ENCODE results near the gene ELOVL5. TPM values are rescaled to one million over a fixed set of nuclear protein-coding genes. Genes with fewer than 3 reads are reported as not detected.

ELOVL5 gene
- polyA plus RNA-seq, 1 of the 3 experiments (the other 2 are of a cell fraction), result 31.9 TPM

GRCh38 chr6:53316142-53316541 is 32.6 kb downstream of the ELOVL5 start:
- Histone ChIP-seq H3K27me3 (ENCODE audit: insufficient read depth) (no peaks in the 10 kb centered on the region), H3K9ac (0 out of 2 replicates have a peak overlapping the region, but pooled peaks have one; percentile 7), H3K36me3 (replicated peaks in 1 of 2; ENCODE audit: control insufficient read depth in 1 of 2, insufficient read depth in 2 of 2, low read length in 1 of 2) (no peaks in the 10 kb centered on the region), H4K20me1 (ENCODE audit: insufficient read depth) (peaks cover 10% of the 10 kb centered on the region; the same call in 1 of the 2 replicates), H2AFZ (ENCODE audit: low read depth) (no peak overlapping the region), H3K4me3 (ENCODE audit: low read depth in 2 of 2, low read length in 1 of 2) (no peak overlapping the region), H3K27ac (ENCODE audit: low read depth in 2 of 2, low read length in 1 of 2) (peak overlapping the region; percentile 11 to 61; a peak in 1 of 4 replicates), H3K4me1 (ENCODE audit: control insufficient read depth in 1 of 2, insufficient read depth in 2 of 2, low read depth in 1 of 2, low read length in 1 of 2) (peaks cover 27 to 30% of the 10 kb centered on the region in 2 experiments), H3K79me2 (ENCODE audit: insufficient read depth) (peaks cover 100% of the 10 kb centered on the region), H3K4me2 (peak overlapping the region; percentile 25; the same call in 1 of the 2 replicates), H3F3A (replicated peaks; ENCODE audit: insufficient read depth) (peaks cover 29% of the 10 kb centered on the region), H3K9me2 (no peaks in the 10 kb centered on the region), H3K9me3 (no peaks in the 10 kb centered on the region)
- ChIA-PET POLR2A (no interaction called here), CTCF (interaction anchor here (0.9 to 1.2 kb wide), 2 partner anchors 31 to 145 kb away, joined by 3 to 5 read pairs; no protein-coding TSS in a partner anchor)
- TF ChIP-seq REST (IDR thresholded peaks at IDR 0.05; ENCODE audit: low read depth, low read length) (no peak), IRF3 (IDR thresholded peaks at IDR 0.05; ENCODE audit: low read depth, low read length) (no peak), CHD2 (IDR thresholded peaks at IDR 0.05; ENCODE audit: low read length, partially characterized antibody) (no peak), MXI1 (IDR thresholded peaks at IDR 0.05; ENCODE audit: low read depth, low read length) (no peak)
- no peak for DNase-seq

GRCh38 chr6:53315086-53315724 is 33.5 kb downstream of the ELOVL5 start:
- 0 out of 2 replicates have a peak overlapping the region, but pooled peaks have one; percentile 7 for H3K9ac ChIP-seq
- no peaks in the 10 kb centered on the region for H3K9me3 ChIP-seq
- H3F3A ChIP-seq (replicated peaks; ENCODE audit: insufficient read depth), result peaks cover 29% of the 10 kb centered on the region
- H3K36me3 ChIP-seq (replicated peaks in 1 of 2; ENCODE audit: control insufficient read depth in 1 of 2, insufficient read depth in 2 of 2, low read length in 1 of 2), result no peaks in the 10 kb centered on the region
- no peaks in the 10 kb centered on the region for H3K27me3 ChIP-seq (ENCODE audit: insufficient read depth)
- DNase-seq, result no peak
- peaks cover 100% of the 10 kb centered on the region for H3K79me2 ChIP-seq (ENCODE audit: insufficient read depth)
- WGBS (ENCODE audit: low lambda C conversion rate), result 33% methylated on average over 3 of the region's 3 CpGs
- no peak overlapping the region for H2AFZ ChIP-seq (ENCODE audit: low read depth)
- CTCF ChIA-PET, result interaction anchor here (1.2 kb wide), 1 partner anchor 144 kb away, joined by 5 read pairs; no protein-coding TSS in a partner anchor
- peaks cover 31 to 33% of the 10 kb centered on the region in 2 experiments for H3K4me1 ChIP-seq (ENCODE audit: control insufficient read depth in 1 of 2, insufficient read depth in 2 of 2, low read depth in 1 of 2, low read length in 1 of 2)
- peaks cover 6% of the 10 kb centered on the region; the same call in 1 of the 2 replicates for H4K20me1 ChIP-seq (ENCODE audit: insufficient read depth)
- TF ChIP-seq, protein P1, sequence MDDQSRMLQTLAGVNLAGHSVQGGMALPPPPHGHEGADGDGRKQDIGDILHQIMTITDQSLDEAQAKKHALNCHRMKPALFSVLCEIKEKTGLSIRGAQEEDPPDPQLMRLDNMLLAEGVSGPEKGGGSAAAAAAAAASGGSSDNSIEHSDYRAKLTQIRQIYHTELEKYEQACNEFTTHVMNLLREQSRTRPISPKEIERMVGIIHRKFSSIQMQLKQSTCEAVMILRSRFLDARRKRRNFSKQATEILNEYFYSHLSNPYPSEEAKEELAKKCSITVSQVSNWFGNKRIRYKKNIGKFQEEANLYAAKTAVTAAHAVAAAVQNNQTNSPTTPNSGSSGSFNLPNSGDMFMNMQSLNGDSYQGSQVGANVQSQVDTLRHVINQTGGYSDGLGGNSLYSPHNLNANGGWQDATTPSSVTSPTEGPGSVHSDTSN (IDR thresholded peaks at IDR 0.05), result no peak
- TF ChIP-seq SIN3A (IDR thresholded peaks at IDR 0.05; ENCODE audit: borderline replicate concordance, low read depth, low read length), result no peak
- TF ChIP-seq ELF1 (IDR thresholded peaks at IDR 0.05), result no peak
- no peak for TF ChIP-seq JUND (IDR thresholded peaks at IDR 0.05)
- peak; percentile 44; the same call in 1 of the 2 replicates for TF ChIP-seq FOSL2 (IDR thresholded peaks at IDR 0.05; ENCODE audit: borderline replicate concordance, low read depth)
- no peak overlapping the region for H3K4me3 ChIP-seq (ENCODE audit: low read depth in 2 of 2, low read length in 1 of 2)
- POLR2A ChIA-PET, result no interaction called here
- peak overlapping the region; percentile 16 to 61; a peak in 3 of 4 replicates for H3K27ac ChIP-seq (ENCODE audit: low read depth in 2 of 2, low read length in 1 of 2)
- no peaks in the 10 kb centered on the region for H3K9me2 ChIP-seq
- H3K4me2 ChIP-seq, result peak overlapping the region; percentile 25; the same call in 1 of the 2 replicates

All from SK-N-SH (cell line).